NT2/D1 (cell line): ENCODE data around the gene TM2D3.

Experiments used
- SUZ12 ChIP-seq: IDR thresholded peaks from 2 replicates; pipeline ENCODE4 v1.6.1; 2011; ENCODE audit not compliant: insufficient read length, insufficient read depth; ENCODE audit errors: extremely low read depth
- YY1 ChIP-seq: IDR thresholded peaks from 2 replicates; pipeline ENCODE4 v1.6.1; 2011; ENCODE audit not compliant: insufficient read length, insufficient read depth
- ZNF274 ChIP-seq: IDR thresholded peaks from 2 replicates; pipeline ENCODE4 v1.6.1; 2011; ENCODE audit warnings: mild to moderate bottlenecking, low read depth, low read length

- TF ChIP-seq SUZ12 (no peak), ZNF274 (no peak), YY1 (no peak)
Observed at GRCh38 chr15:101675015-101675414, 22.8 kb upstream of the TM2D3 start.
